Measurements from ENCODE around the gene TBC1D17. TPM values are rescaled to one million over a fixed set of nuclear protein-coding genes. Genes with fewer than 3 reads are reported as not detected.

Gene TBC1D17
- total RNA-seq, 4 donors from 2014 or later: 56.4 to 93.4 (median 59.8) TPM

DNA sequence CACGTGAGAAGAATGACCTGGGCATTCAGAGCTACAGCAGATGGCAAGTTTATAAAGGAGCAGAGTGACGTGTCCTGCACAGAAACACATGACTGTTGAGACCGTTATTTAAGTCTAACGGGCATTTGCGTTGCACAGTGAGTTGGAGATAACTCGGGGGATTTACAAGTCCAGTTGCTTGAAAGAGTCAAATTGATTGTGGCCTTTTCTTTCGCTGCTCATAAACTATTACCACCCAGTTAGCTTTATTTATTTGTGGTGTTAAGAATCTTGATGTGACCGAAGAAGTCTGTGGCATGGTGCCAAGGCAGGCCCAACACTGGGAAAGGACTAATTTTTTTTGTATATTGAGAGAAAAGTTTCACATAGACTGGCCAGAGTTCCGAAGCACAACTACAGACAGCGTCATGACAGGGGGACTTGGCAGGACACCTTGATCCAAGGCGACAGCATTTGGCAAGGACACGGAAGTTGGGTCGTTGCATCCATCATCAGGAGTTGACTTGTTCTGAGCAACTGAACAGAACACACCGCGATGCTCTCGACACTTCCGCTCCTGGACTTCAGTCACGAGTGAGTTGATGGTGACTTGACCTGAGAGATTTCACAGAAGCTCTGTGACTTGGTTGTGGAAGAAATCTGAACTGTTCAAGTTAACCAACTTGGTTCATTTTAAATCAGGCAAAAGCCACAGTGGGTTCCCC, 38.5 kb upstream of the TBC1D17 start:
- no peak for TF ChIP-seq POLR2A (IDR thresholded peaks at IDR 0.05)
- TF ChIP-seq, protein P1, sequence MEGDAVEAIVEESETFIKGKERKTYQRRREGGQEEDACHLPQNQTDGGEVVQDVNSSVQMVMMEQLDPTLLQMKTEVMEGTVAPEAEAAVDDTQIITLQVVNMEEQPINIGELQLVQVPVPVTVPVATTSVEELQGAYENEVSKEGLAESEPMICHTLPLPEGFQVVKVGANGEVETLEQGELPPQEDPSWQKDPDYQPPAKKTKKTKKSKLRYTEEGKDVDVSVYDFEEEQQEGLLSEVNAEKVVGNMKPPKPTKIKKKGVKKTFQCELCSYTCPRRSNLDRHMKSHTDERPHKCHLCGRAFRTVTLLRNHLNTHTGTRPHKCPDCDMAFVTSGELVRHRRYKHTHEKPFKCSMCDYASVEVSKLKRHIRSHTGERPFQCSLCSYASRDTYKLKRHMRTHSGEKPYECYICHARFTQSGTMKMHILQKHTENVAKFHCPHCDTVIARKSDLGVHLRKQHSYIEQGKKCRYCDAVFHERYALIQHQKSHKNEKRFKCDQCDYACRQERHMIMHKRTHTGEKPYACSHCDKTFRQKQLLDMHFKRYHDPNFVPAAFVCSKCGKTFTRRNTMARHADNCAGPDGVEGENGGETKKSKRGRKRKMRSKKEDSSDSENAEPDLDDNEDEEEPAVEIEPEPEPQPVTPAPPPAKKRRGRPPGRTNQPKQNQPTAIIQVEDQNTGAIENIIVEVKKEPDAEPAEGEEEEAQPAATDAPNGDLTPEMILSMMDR (IDR thresholded peaks at IDR 0.05): no peak
- intact Hi-C loops (cut with DNase I; ENCODE audit: low total_unique reads): no loop called here
- no peak overlapping the region for H3K4me3 ChIP-seq (ENCODE audit: low read depth, poor library complexity, severe bottlenecking)
- WGBS, 2 donors: 93 to 95% methylated on average over 18 of the region's 18 CpGs
- no peak for DNase-seq (ENCODE audit: low spot score in 2 of 2)

DNA sequence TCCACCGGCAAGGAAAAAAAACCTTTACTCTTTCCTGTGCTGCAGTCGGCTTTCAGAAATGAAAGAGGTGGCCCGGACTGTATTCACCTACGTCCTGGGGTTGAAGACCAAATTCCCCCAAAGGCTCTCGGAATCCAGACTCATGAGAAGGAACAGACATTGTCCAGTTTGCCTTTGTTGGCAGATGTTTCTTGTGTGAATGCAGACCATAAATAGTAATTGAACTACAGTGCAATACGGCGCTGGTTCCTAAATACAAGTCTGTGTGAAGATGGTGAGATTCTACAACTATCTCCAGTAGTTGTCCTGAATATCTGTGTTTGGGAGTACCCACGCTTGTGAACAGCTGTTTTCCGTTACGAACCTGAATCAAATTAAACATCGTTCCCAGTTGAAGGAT, 37.8 kb upstream of the TBC1D17 start:
- intact Hi-C loops (cut with DNase I; ENCODE audit: low total_unique reads): no loop called here
- H3K4me3 ChIP-seq (ENCODE audit: low read depth, poor library complexity, severe bottlenecking): no peak overlapping the region
- WGBS, 2 donors: 90 to 91% methylated on average over 11 of the region's 11 CpGs
- TF ChIP-seq POLR2A (IDR thresholded peaks at IDR 0.05): no peak
- TF ChIP-seq, protein P1 (IDR thresholded peaks at IDR 0.05): no peak
- no peak for DNase-seq (ENCODE audit: low spot score in 2 of 2)

DNA sequence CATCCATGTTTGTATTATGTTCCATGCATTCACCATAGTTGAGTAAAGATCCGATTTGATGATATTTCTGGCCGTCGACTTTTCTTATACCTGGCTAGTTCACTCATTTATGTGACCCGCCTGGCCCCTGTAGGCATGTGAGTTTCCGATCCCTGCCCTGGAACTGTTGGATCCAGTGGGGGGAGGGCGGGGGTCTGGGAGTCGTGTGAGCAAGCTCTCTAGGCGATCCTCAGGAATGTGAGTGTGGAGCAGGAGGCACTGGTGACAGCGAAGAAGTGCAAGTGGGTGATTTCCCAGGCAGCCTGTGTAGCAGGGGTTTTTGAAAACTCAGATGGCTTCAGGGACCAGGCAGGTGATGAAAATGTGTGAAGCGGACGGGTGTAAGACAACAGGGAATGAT, 37.2 kb upstream of the TBC1D17 start:
- WGBS, 2 donors: 87 to 88% methylated on average over 11 of the region's 11 CpGs
- intact Hi-C loops (cut with DNase I; ENCODE audit: low total_unique reads): no loop called here

DNA sequence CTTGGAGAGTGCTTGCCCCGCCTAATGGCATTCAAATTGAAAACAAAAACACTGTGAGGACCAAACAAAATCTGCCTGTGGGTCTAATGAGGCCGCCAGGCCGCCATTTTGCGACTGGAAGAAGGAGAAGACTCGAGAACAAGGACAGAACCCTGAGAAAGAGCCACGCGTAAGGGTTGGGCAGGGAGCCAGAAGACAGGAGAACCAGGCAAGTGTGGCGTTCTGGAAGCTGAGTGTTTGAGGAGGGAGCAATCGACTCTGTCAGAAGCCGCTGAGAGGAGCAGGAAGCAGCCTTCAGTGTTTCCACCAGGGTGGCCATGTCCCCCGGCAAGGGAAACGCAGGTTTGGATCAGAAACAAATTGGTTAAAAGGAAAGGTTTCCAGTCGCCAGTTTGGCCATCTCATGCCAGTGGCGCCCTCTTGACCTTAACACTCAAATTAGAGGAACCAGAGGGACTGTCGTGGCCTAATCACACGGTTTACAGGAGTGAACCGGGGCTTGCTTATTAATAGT, 36.7 kb upstream of the TBC1D17 start:
- no peak for TF ChIP-seq POLR2A (IDR thresholded peaks at IDR 0.05)
- TF ChIP-seq, protein P1 (IDR thresholded peaks at IDR 0.05): no peak
- intact Hi-C loops (cut with DNase I; ENCODE audit: low total_unique reads): no loop called here
- WGBS, 2 donors: 91 to 93% methylated on average over 17 of the region's 17 CpGs
- DNase-seq (ENCODE audit: low spot score in 2 of 2): no peak
- no peak overlapping the region for H3K4me3 ChIP-seq (ENCODE audit: low read depth, poor library complexity, severe bottlenecking)

More for the DNA sequence above, 37.2 kb upstream of the TBC1D17 start:
- no peak for TF ChIP-seq POLR2A (IDR thresholded peaks at IDR 0.05)
- DNase-seq (ENCODE audit: low spot score in 2 of 2): no peak
- no peak overlapping the region for H3K4me3 ChIP-seq (ENCODE audit: low read depth, poor library complexity, severe bottlenecking)

DNA sequence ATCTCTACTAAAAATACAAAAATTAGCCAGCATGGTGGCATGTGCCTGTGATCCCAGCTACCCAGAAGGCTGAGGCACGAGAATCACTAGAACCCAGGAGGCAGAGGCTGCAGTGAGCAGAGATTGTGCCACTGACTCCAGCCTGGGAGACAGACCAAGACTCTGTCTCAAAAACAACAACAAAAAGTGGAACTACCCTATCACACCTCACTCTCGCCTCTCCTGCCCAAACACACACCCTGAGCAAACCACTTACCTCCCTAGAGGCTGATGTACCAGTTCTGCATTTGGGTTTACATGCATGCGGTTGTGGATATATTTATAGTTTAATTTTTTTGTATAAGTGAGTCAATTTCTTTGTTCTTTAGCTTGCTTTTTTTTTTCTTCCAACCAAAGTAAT, 34.2 kb upstream of the TBC1D17 start:
- H3K4me3 ChIP-seq (ENCODE audit: low read depth, poor library complexity, severe bottlenecking): no peak overlapping the region
- DNase-seq (ENCODE audit: low spot score in 2 of 2): no peak
- no peak for TF ChIP-seq POLR2A (IDR thresholded peaks at IDR 0.05)
- TF ChIP-seq, protein P1 (IDR thresholded peaks at IDR 0.05): no peak
- intact Hi-C loops (cut with DNase I; ENCODE audit: low total_unique reads): no loop called here
- 81 to 85% methylated on average over 3 of the region's 3 CpGs for WGBS, 2 donors

DNA sequence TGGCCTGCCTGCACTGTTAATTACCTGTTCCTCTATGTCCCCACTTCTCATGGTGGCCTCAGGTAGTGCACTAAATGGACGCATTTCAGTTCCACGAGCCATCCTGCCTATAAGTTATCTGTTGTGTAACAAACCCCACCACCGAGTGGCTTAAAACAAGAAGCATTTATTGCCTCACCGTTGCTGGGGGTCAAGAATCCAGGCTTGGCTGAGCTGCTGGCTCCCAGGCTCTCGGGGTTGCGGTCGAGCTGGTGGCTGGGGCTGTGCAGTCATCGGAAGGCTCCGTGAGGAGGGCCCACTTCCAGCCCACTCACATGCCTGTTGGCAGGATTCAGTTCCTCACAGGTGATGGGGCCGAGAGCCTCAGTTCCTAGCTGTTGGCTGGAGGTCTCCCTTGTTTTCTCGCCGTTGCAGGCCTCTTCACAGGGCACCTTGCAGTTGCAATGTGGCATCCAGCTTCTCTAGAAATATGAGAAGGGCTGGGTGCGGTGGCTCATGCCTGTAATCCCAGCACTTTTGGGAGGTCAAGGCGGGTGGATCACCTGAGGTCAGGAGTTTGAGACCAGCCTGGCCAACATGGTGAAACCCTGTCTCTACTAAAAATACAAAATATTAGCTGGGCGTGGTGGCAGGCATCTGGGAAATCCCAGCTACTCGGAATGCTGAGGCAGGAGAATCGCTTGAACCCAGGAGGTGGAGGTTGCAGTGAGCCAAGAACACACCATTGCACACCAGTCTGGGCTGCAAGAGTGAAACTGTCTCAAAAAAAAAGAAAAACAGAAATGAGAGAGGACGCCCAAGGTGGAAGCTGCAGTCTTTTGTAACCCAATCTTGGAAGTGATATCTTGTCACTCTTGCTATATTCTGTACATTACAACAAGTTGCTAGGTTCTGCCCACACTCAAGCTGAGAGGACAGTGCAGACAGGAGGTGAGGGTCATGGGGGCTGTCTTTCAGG, 33.1 kb upstream of the TBC1D17 start:
- H3K4me3 ChIP-seq (ENCODE audit: low read depth, poor library complexity, severe bottlenecking): no peak overlapping the region
- no peak for DNase-seq (ENCODE audit: low spot score in 2 of 2)
- 79 to 80% methylated on average over 13 to 18 of the region's 18 CpGs for WGBS, 2 donors
- intact Hi-C loops (cut with DNase I; ENCODE audit: low total_unique reads): no loop called here
- TF ChIP-seq POLR2A (IDR thresholded peaks at IDR 0.05): no peak
- TF ChIP-seq, protein P1 (IDR thresholded peaks at IDR 0.05): no peak
